SK-N-SH (cell line): Measurements from ENCODE around the gene METRNL.

Experiments
- EP300 ChIP-seq, 2 experiments: IDR thresholded peaks; 2 replicates each; pipeline versions ENCODE4 v1.4.0 to v1.6.1; 2012; ENCODE audit warnings: borderline replicate concordance in 1 of 2, low read depth in 1 of 2, low read length in 1 of 2
- FOXM1 ChIP-seq: IDR thresholded peaks from 2 replicates; pipeline ENCODE4 v1.4.0; 2012; ENCODE audit warnings: low read depth, mild to moderate bottlenecking
- GABPA ChIP-seq: IDR thresholded peaks from 2 replicates; pipeline ENCODE4 v1.4.0; 2012; ENCODE audit warnings: low read depth, mild to moderate bottlenecking
- GATA2 ChIP-seq: sonication (generic); formaldehyde crosslinking; IDR thresholded peaks from 2 replicates; pipeline ENCODE4 v1.5.0; 2020; ENCODE audit warnings: mild to moderate bottlenecking, missing genetic modification reagents

DNA sequence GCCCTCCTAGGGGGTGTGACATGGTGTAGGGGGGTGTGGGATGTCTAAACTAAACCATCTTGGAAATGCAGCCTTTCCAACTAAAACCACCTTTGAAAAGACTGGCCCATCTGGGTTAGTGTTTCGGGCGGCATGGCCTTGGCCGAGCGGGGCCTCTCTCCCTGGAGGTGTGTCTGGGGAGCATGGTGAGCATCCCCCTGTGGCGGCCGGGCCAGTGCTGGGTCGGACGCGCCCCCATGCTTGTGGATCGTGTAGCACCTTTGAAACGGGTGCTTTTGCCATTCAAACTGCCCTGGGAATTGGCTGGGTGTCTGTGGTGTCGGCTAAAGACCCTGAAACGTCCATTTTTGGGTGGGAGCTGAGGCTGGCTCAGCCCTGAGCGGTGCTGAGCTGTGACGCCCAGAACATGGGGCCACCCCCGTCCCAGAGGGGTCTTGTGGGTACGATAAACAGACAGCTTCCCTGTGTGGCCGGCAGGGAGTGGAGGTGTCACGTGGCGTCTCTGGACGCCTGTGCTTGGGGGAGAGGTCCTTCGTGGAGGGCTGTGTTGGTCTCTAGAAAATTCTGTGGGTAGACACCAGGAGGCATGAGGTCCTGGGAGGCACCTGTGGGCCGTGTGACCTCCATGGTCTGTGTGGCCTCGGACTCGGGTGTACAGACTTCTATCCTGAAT lies 6.3 kb downstream of the METRNL start:
- TF ChIP-seq EP300 (IDR thresholded peaks at IDR 0.05; ENCODE audit: borderline replicate concordance in 1 of 2, low read depth in 1 of 2, low read length in 1 of 2) (no peak), GABPA (no peak), FOXM1 (no peak), GATA2 (CRISPR knock-in tag) (no peak)
